ENCODE results near the gene FLYWCH1. TPM values are rescaled to one million over a fixed set of nuclear protein-coding genes. Genes with fewer than 3 reads are reported as not detected.

The FLYWCH1 gene
- total and polyA plus RNA-seq, 2 of the 8 experiments (the other 6 are each of a cell fraction or from before 2014, with no cell fraction given): 12.4 to 23.5 TPM

DNA sequence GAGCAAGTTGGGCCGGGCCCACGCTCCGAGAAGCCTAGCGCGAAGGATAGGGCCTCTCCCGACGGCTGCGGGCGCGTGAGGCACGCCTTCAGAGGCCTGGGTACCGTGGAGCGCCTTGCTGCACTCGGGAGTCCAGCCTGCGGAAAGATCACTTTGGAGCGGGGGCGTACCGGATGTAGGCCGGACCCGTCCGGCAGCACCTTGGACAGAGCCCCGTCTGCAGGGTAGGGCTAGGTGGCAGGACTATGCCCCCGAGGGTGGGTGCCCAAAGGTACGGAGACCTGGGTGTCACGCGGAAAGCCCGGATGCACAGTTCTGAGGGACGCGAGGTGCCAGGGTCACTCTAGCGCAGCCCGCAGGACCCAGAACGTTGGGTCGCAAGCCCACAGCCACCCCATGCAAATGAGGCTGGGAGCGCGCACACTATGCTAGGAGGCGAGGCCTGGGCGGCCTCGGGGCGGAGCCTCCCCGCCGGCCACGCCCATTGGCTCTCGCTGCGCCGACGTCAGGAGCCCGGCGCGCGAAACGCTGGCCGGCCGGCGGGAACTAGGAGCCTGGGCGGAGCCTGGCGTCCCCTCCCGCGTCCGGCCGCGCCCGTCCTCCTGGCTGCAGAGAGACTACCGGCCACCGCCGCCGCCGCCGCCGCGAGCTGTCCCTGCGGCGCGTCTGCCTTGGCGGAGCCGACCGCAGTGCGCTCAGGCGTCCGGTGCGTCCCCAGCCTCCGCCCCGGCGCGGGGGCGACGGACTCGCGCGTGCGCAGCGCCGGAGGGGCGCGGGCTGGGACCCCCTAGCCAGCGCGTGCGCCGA is 57.2 kb downstream of the FLYWCH1 start, which contains the start of gene PAQR4 (continued):
- TF ChIP-seq, protein P1, sequence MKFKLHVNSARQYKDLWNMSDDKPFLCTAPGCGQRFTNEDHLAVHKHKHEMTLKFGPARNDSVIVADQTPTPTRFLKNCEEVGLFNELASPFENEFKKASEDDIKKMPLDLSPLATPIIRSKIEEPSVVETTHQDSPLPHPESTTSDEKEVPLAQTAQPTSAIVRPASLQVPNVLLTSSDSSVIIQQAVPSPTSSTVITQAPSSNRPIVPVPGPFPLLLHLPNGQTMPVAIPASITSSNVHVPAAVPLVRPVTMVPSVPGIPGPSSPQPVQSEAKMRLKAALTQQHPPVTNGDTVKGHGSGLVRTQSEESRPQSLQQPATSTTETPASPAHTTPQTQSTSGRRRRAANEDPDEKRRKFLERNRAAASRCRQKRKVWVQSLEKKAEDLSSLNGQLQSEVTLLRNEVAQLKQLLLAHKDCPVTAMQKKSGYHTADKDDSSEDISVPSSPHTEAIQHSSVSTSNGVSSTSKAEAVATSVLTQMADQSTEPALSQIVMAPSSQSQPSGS (IDR thresholded peaks at IDR 0.05; ENCODE audit: low read length): peak; percentile 65; the same call in 1 of the 2 replicates
- TF ChIP-seq CHD2 (IDR thresholded peaks at IDR 0.05; ENCODE audit: low read length): no peak
- TF ChIP-seq SIX5 (IDR thresholded peaks at IDR 0.05; ENCODE audit: low read depth, low read length): no peak
- TF ChIP-seq BCL11A (IDR thresholded peaks at IDR 0.05; ENCODE audit: low read depth in 2 of 2, low read length in 2 of 2): no peak
- no peak for TF ChIP-seq CBX5 (IDR thresholded peaks at IDR 0.05; ENCODE audit: low read depth, low read length)
- no peak for TF ChIP-seq KDM1A (IDR thresholded peaks at IDR 0.05; ENCODE audit: borderline replicate concordance, low read length)
- TF ChIP-seq CTBP2 (IDR thresholded peaks at IDR 0.05; ENCODE audit: borderline replicate concordance, insufficient read depth, insufficient read length, low read length): no peak
- TF ChIP-seq JUND (IDR thresholded peaks at IDR 0.05; ENCODE audit: low read length): no peak
- TF ChIP-seq, protein P2, sequence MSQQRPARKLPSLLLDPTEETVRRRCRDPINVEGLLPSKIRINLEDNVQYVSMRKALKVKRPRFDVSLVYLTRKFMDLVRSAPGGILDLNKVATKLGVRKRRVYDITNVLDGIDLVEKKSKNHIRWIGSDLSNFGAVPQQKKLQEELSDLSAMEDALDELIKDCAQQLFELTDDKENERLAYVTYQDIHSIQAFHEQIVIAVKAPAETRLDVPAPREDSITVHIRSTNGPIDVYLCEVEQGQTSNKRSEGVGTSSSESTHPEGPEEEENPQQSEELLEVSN (IDR thresholded peaks at IDR 0.05): no peak
- no peak for TF ChIP-seq CBX8 (IDR thresholded peaks at IDR 0.05; ENCODE audit: borderline replicate concordance, low read depth, low read length)
- TF ChIP-seq YY1 (IDR thresholded peaks at IDR 0.05; ENCODE audit: low read depth, low read length): no peak
- TF ChIP-seq RNF2 (IDR thresholded peaks at IDR 0.05; ENCODE audit: borderline replicate concordance, low read depth, low read length, missing control alignments, poor library complexity, severe bottlenecking): no peak
- no peak for TF ChIP-seq ZNF274 (IDR thresholded peaks at IDR 0.05; ENCODE audit: borderline replicate concordance, extremely low read depth, low read length)
- TF ChIP-seq POU5F1 (IDR thresholded peaks at IDR 0.05; ENCODE audit: low read depth, low read length): no peak
- TF ChIP-seq SP4 (IDR thresholded peaks at IDR 0.05; ENCODE audit: low read length): no peak; the same call in none of the 2 replicates
- TF ChIP-seq SP1 (IDR thresholded peaks at IDR 0.05; ENCODE audit: low read depth, low read length): no peak
- no peak for TF ChIP-seq CEBPB (IDR thresholded peaks at IDR 0.05; ENCODE audit: low read depth, low read length)
- TF ChIP-seq, protein P3, sequence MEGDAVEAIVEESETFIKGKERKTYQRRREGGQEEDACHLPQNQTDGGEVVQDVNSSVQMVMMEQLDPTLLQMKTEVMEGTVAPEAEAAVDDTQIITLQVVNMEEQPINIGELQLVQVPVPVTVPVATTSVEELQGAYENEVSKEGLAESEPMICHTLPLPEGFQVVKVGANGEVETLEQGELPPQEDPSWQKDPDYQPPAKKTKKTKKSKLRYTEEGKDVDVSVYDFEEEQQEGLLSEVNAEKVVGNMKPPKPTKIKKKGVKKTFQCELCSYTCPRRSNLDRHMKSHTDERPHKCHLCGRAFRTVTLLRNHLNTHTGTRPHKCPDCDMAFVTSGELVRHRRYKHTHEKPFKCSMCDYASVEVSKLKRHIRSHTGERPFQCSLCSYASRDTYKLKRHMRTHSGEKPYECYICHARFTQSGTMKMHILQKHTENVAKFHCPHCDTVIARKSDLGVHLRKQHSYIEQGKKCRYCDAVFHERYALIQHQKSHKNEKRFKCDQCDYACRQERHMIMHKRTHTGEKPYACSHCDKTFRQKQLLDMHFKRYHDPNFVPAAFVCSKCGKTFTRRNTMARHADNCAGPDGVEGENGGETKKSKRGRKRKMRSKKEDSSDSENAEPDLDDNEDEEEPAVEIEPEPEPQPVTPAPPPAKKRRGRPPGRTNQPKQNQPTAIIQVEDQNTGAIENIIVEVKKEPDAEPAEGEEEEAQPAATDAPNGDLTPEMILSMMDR (IDR thresholded peaks at IDR 0.05; ENCODE audit: control extremely low read depth in 1 of 3, insufficient read depth in 1 of 3, low read depth in 1 of 3, low read length in 3 of 3): no peak
- no peak for TF ChIP-seq TEAD4 (IDR thresholded peaks at IDR 0.05; ENCODE audit: low read depth, low read length)
- TF ChIP-seq KDM5A (IDR thresholded peaks at IDR 0.05; ENCODE audit: low read length): no peak

All from H1 (cell line).